ENCODE results near the gene SETD5.

Gene SETD5

DNA sequence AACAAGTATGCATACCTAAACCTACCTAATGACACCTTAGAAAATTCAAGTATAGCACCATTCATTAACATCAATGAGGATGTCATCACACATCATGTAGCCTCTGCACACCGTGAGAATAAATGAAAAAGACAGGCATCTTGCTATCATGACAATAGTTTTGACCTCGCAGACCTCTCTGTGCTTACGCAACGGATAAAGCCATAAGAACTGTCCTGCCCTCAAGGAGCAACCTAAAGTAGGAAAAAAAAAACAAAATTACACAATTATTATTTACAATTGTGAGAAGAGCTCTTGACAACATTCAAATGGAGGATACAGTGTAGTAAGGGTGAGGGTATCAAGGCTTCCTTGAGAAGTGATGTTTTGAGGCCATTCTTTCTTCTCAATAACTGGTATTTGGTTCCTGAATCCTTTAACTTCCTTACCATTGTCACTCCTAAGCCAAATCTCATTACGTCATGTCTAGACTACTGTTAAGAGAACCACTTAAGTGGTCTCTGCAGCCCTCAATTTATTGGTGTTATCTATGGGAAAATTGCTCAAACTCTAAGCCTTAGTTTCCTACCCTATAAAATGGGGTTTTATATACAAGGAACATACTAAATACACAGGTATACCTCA, 7.0 kb upstream of the SETD5 start:
- no peak for DNase-seq

DNA sequence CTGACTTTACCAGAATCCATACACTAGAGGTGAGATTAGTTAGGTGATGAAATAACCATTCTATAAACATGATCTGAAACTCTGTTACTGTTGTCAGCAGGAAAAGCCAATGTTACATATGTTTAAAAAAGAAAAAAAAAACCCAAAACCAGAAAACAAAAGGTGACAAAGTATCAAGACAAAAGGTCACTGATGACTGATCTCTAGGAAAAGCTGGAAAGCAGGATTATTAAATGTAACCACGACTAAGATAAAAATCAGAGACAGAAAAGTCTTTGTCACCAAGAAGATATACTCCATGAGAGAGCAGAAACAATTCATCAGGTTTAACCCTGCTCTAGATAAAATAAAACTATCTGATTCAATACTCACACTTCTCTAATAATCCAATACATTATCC, 5.4 kb upstream of the SETD5 start:
- no peak for DNase-seq

DNA sequence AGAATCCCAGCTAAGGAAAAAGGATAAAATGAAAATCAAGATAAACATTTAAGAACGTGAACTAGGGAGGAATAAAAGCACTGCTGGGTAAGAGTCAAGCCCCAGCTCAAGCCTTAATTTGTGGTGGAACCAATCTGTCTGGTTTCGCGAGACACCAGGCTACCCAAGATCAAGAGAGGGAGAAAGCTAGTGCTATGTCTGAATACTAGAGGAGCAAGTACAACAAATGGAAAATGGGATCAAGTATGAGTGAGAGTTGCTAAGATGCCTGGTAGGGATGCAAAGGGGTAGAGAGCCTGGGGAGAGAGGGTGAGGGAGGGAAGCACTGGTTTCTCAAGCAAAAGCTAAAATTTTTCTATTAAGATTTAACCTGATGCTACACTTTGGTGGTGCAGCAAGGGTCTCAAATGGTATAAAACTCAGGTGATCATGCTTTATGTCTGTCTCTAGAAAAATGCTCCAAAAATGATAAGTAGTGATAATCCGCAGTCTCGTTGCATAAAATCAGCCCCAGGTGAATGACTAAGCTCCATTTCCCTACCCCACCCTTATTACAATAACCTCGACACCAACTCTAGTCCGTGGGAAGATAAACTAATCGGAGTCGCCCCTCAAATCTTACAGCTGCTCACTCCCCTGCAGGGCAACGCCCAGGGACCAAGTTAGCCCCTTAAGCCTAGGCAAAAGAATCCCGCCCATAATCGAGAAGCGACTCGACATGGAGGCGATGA, 1.7 kb upstream of the SETD5 start:
- no peak for DNase-seq

DNA sequence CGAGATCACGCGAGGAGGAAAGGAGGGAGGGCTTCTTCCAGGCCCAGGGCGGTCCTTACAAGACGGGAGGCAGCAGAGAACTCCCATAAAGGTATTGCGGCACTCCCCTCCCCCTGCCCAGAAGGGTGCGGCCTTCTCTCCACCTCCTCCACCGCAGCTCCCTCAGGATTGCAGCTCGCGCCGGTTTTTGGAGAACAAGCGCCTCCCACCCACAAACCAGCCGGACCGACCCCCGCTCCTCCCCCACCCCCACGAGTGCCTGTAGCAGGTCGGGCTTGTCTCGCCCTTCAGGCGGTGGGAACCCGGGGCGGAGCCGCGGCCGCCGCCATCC, 1.1 kb upstream of the SETD5 start:
- peak; percentile 69 to 79 for DNase-seq

DNA sequence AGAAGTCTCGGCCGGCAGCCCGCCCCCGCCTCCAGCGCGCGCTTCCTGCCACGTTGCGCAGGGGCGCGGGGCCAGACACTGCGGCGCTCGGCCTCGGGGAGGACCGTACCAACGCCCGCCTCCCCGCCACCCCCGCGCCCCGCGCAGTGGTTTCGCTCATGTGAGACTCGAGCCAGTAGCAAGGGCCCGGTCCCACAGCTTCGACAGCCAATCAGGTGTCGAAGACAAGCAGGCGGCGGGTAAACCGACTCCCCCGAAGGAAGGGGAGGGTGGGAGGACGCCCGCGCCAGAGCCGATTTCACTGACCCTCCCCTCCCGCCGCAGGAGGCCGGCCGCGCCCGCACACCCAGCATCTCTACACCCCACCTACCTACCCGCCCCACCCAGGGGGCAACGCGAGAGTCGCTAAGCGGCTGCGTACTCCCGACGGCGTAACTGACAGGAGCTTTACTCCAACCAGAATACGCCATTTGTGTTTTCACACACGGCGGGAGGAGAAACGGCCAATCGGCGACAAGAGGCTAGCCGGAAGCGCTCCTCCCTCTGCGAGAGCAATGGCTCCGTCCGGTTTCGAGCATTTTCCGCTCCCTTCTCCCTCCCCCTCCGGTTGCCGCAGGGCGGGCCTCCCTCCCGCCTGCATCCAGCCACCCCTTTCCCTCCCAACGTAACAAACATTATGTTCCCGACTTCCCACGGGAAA, 633 bp upstream of the SETD5 start:
- peak; percentile 97 to 98 for DNase-seq

DNA sequence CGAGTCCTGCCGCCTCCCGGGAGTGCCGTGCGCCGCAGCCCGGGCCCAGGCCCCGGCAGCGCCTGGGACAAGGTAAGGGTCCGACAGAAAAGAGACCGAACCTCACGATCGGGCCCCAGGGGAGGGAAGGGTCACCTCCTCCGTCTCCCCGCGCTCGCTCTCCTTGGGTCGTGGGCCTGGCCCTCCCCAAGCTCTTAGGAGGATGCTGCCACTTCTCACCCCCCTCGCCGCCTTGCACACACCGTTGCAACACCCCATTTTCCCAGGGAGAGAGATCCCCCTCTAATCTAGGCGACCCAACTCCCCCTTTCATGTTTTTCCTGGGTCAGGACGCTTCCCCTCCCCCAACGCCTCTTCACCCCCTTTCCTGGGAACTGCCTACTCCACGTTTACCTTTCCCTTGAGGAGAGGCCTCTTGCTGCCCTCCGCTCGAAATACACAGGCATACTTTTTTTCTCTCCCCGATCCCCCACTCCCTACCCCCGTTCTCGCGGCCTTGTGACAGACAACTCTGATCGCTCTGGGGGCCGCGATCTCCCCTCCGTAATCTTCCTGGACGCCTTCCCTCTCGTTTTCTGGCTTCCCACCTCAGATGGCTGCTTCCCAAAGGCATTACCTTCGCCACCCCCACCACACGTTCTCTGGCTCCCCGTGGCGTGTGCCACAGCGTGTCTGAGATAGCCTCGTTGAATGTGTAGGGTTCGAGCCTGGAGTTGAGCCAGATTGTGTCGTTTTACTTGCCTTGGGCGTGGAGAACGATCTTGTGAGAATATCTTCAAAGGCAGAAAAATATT, 688 bp downstream of the SETD5 start:
- DNase-seq, result peak; percentile 34 to 40

DNA sequence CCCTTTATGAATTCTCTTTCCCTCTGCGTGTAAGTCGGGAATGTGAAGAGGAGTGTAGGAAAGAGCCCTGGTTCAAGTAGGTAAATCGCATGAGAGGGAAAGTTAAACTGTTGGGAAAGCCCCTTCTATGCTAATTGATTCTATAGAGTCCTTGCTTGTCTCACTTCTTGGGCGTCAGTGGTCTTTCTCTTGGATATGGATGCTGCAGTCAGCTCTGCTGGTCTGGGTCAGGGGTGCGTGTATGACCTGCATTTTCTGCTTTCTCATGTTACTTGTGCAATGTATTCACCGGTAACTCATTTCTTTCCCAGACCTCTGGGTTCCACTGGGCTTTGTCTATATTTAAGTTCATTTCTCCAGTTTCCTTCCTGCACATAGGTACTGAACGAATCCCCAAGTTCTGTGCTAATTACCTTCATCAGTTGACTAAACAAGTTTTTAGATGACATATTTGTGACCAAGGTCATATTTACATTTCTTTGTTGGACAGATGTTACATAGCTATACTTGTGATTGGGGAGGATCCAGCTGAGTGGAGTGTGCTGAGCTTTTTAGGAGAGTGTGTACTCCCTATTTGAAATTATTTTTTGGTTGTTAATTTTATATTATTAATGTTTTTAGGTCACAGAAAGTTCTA, 1.4 kb downstream of the SETD5 start:
- peak in 1 of 2 donors; percentile 30 for DNase-seq

DNA sequence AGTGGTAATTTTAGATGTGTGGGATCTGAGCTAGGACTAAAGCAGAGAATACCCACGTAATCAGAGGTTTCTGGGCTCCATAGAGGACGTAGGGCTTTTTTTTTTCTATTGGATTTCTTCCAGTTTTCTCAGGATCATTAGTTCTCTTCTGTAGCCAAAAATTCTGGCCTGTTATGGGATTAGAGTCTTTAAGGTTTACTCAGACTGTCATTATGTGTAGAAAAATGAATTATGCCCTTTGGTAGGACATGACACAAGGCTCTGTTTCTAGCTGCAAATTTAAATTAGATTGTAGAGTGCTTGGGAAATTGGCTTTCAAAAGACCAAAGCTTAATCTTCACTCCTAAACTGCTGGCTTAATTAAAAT, 1.9 kb downstream of the SETD5 start:
- DNase-seq, result no peak

DNA sequence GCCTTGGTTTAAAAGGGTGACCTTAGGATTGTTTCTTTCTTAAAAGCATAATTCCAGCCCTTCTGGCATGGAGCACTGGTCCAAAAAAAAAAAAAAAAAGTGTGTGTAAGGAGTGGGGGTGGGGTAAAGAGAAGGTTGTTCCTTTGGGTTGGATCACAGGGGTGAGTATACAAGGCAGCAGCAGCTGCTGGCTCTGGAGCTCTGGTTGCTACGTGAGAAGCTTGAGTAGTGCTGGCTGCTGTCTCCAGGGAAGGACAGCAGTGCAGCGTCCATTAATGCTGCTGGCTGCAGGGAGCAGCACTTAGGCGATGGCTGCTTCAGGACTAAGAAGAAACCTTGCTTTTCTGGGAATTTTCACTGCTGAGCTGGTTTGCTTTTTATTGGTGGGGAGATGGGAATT, 2.3 kb downstream of the SETD5 start:
- no peak for DNase-seq

DNA sequence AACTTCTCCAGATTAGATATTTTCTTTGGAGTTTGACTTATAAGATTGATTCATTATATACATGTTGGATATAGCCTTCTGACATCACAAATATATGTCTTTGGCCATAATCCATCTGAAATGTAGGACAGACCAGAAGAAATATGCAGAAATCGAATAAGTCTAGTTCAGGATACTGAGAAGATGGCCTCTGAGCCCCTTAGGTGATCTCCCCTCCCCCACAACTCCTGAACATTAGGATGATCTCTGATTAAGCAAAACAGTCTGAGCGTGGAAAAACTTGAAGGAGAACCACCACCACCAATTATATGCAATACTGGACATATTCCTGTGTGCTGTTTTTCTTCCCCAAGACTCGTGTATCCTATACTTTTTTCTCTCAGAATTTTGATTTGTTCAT, 3.2 kb downstream of the SETD5 start:
- no peak for DNase-seq

DNA sequence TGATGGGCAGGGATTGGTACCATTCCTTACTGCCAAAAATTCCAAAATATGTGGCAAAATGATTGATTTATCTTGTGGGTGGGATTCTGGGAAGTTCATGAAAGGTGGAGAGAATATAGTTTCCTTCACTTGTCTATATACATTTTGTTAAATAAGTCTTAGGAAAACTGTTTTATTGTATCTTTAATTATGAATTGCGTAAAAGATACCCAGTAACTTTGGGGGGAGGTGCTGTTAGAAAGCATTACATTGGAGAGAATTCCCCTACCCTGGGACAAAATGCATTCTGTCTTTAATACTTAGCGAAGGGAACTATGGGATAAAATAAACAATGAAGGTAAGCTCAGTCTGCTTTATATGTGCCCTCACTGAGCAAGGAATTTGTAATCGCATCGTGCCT, 4.6 kb downstream of the SETD5 start:
- no peak for DNase-seq

DNA sequence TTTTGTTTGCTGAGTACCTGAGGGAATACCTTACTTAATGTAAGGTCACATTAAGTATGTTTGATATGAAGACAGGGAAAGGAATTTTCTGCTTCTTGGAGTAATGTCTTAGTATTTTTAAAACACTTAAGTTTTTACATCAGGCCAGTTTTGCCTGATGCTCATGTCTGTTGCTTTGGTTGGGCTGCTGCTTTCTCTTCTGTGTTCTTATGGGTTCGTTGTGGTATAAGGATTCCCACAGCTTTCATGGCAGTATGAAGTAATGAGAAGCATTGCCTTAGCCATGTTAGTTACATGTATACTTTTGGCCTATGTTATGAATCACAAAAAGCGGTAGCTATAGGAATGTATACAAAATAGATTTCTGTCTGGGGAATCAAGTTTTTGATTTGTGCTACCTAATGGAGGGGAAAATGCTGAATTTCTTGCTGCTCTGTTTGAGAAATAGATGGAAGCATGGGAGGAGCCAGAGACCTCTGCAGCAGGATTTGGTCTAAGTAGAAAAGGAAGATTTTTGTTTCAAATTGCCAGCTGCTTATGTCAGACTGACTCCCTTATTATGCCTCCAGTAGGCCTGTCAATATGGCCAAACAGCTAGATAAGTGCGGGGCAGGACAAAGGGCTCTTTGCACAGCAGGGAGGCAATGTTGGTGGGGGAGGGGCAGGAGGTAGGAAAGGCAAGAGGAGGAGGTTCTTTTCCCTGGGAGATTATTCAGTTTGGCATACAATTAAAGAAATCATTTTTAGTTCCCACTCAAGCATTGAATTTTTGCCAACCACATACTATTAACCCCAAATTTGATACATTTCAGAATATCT, 5.2 kb downstream of the SETD5 start:
- no peak for DNase-seq

DNA sequence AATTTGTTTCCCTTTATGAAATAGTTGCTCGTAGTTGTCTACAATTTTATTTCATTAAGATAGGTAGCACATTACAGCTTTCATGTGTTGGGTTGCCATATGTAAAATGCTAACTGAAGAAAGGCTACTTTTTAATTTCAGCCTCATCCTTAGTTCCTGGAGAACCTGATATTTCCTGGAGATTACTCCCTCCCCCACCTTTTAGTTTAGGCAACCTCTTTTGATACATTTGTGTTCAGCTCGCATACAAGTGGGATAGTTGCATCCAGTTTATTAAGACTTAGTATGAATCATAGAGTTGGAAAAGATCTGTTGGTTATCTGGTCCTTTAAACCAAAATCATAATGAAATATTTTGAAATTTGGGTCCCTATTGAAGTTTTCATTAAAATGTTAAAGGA, 6.0 kb downstream of the SETD5 start:
- no peak for DNase-seq

DNA sequence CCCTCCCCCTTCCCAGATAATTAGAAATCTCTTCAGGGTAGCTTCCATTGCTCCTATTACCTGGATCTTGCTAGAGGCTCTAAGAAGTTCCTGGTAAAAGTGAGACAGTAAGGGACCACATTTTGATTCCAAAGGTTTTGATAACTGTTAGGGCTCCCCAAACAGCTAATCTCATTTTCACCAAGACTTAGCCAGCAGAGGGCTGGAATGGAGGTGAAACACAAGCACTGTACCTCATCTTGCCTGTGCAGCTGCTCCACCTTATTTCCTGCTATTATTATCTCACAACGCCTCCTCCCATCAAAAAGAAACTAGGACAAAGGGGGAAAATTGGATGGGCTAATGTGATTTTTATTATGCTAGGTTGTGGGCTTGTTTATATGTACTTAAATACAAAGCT, 7.3 kb downstream of the SETD5 start:
- DNase-seq, result no peak

DNA sequence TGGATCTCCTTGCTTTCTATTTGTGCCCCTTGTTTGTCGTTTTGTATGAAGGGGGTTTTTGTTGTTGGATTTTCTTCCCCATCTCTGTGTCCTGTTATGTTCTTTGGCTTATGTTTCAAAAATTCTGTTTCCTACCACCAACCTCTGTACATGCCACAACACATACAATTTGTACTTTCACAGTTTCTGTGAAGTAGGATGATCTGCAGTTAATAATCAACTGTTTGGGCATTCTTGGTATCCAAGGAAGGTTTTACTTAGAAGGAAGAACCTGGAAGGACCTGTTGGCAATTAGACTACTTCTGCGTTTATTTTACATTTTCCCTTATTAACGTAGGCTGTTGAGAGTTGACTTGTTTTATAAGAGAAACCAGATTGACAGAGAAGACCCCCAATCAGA, 8.3 kb downstream of the SETD5 start:
- DNase-seq, result no peak

DNA sequence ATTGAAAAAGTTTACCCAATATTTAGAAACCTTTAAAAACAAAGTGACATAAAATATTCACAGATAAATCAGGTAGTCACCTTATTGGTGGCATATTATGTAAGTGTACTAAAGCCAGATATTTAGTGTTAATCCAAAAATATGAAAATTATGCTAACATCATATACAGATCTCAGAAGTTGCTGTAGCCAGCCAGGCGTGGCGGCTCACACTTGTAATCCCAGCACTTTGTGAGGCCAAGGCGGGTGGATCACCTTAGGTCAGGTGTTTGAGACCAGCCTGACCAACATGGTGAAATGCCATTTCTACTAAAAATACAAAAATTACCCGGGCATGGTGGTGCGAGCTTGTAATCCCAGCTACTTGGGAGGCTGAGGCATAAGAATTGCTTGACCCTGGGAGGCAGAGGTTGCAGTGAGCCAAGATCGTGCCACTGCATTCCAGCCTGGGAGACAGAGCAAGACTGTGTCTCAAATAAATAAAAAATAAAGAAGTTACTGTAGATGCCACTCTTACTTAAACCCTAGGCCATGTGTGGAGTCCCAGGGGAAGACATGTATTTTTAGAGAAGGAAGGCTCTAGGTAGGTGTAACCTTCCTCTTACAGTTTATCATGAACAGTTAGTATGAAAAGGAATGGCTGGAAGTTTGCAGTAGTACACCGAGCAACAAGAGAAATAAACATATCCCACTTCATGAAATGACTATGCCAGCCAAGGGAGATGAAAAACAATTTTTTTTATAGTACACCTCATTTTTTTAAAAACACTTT, 9.6 kb downstream of the SETD5 start:
- DNase-seq, result no peak

DNA sequence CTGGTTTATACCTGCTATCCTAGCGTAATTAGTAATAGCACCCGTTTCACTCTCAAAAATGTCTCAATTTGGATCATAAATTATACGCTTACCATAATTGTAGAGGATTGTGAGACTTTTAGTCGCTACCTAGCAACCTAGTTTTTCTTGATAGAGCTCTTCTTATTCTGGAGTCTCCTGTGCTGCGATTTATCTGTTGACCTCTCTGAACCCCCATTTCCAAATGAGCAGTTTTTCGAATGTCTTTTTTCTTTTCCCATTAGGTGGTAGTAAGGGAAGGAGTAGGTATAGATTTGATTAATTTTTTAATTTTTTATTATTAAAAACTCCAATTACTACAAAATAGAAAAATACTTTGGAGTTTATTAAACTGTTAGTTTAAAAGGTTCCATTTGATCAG, 10.6 kb downstream of the SETD5 start:
- no peak for DNase-seq

DNA sequence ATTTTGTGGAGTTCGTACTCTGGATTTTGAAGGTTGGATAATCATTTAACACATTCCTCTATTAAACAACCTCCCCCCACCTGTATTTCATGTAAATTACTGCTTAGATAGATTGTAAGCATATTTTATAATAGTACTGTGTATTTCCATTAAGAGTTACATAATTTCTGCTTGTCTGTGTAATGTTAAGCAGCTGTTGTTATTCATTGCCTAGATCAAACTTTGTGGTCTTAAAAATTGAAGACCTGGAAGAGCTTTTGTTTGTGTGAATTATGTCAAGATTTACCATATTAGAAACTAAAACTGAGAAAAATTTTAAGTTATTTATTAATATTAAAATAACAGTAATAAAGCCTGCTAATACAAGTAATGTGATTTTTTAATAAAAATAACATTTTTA, 11.1 kb downstream of the SETD5 start:
- DNase-seq, result no peak

DNA sequence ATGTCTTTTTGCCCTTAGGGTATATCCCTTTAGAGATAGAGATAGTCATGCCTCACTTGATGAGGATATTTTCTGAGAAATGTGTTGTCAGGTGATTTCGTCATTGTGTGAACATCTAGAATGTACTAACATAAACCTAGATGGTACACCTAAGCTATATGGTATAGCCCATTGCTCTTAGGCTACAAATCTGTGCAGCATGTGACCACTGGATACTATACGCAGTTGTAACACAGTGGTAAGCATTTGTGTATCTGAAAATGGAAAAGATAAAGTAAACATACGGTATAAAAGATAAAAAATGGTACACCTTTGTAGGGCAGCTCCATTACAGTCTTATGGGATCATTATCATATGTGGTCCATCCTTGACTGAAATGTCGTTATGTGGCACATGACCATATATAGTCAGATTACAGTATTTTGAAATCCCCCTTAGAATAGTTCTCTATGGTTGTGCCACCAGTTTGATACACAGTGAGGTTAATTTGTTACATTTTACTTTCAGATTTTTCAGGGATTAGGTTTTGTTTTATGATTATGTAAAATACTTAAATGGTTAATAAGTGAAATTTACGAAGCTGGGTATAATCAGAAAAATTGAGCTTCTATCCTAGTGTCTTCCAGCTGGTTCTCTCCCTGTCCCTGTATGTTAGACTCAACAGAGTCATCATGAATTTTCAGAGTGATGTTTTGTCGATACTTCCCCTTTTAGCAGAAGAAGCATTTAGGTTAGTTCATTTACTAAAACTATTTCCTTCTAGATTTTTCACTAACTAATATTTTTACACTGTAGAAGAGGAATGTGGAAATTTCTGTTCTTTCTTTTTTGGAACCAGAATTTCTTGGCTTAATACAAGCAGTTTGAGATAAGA, 12.8 kb downstream of the SETD5 start:
- no peak for DNase-seq

DNA sequence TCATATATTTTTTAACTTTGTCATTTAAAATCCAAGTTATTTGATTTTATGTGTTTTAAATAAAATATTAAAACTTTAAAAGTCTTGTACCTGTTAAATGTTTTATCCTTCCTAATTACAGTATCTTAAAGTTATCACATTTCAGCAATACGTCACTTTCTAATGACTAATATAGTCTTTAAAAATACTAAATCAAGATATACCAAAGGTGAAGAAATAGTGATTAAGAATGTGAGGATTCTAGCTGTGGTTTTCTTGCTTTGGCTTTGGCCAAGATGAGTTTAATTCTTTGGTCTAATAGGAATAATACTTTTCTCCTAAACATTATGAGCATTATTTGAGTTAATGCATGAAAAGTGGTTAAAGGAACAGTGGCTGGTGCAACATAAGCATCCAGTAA, 13.9 kb downstream of the SETD5 start:
- no peak for DNase-seq

DNA sequence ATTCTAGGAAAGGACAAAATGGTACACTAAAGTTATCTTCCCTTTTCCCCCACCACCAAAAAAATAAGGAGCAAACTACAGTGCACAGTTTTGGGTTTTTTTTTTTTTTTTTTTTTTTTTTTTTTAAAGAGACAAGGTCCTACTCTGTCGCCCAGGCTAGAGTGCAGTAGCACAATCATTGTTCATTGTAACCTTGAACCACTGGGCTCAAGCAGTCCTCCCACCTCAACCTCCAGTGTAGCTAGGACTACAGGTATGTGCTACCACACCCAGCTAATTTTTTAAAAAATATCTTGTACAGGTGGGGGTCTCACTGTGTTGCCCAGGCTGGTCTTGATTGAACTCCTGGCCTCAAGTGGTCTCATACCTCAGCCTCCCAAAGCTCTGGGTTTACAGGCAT, 14.9 kb downstream of the SETD5 start:
- no peak for DNase-seq
